Astrocyte (in vitro differentiated cells and primary cell): ENCODE results near the gene BMPR1B.

Source experiments
- CTCF ChIP-seq: IDR thresholded peaks from 2 replicates; pipeline ENCODE4 v1.5.1; 2011; ENCODE audit warnings: low read depth, mild to moderate bottlenecking, inconsistent platforms, low read length, moderate library complexity; ENCODE audit not compliant: insufficient read depth
- EZH2 ChIP-seq: IDR thresholded peaks from 2 replicates; pipeline ENCODE4 v1.6.1; 2012; ENCODE audit warnings: mild to moderate bottlenecking, low read length, inconsistent platforms; ENCODE audit not compliant: insufficient read depth

GRCh38 chr4:94856030-94856429, 98.3 kb downstream of the BMPR1B start:
- TF ChIP-seq CTCF: no peak
- TF ChIP-seq EZH2: no peak
